ENCODE data around the gene SYT15B.
"Not testable (repeated sequence)": the region's sequence is repeated elsewhere in the genome, so short reads cannot be mapped to it uniquely, and the experiment has no call there.

The SYT15B gene

DNA sequence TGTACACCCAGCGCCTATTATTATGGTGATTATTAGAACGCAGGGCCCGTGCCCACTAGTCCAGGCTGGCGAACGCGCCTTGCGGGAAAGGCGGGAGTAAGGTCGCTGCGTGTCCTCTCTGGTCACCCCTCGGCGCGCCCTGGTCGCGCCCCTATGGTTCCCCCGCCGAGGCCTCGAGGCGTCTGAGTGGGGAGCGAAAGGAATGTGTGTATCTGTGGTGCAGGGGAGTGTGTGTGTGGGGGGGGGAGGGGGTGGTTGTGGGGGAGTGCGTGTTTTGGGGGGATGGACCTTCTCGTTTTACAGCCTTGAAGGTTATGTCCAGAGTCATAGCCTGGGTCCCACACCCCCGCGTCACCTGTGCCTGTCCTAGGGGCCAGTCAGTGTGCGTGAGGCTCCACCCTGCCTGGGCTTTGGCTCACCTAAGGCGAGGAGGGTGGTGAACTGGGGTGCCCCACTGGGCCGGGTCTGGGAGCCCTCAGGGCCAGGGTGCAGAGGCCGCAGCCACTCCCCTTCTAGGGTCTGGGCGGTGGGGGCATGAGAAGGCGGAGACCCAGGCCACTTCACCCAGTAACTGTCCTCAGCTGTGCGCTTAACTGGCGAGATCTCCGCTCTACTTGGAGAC lies at the start of gene SYT15B:
Gene SYT15B, minus strand, starts transcription at position 39 of the 622 bp plus-strand sequence. CDS start 952 bp downstream, outside the sequence.
- not testable (repeated sequence) for H3K4me1 ChIP-seq (ENCODE audit: insufficient read depth, insufficient read length); H3K9me3 ChIP-seq (ENCODE audit: insufficient read depth, low read length); H3K27me3 ChIP-seq (ENCODE audit: insufficient read depth, insufficient read length); H3K9ac ChIP-seq (ENCODE audit: insufficient read length, low read depth); DNase-seq (ENCODE audit: low read depth, low spot score); H3K4me3 ChIP-seq (ENCODE audit: insufficient read length, low read depth); H3K36me3 ChIP-seq (ENCODE audit: insufficient read depth, insufficient read length, low read length)

DNA sequence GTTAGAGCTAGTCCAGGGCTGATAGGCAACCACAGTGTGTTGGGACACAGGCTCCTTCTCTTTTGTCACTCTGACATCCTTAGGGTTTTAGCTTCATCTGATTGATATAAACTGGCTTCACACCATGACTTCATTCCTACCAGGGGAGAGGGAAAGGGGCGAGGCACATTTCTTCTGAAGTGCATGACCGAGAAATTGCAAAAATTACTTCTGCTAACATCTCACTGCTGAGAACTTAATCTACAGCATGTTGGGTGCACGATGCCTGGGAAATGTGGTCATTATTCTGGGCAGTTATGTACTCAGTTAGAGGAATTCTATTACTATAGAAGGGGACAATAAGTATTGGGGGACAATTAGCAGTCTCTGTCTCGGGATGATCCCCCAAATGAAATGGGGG lies 16.2 kb upstream of the SYT15B start:
- H3K4me1 ChIP-seq (ENCODE audit: insufficient read depth, insufficient read length); H3K27me3 ChIP-seq (ENCODE audit: insufficient read depth, insufficient read length); H3K4me3 ChIP-seq (ENCODE audit: insufficient read length, low read depth); H3K36me3 ChIP-seq (ENCODE audit: insufficient read depth, insufficient read length, low read length); DNase-seq (ENCODE audit: low read depth, low spot score); H3K9ac ChIP-seq (ENCODE audit: insufficient read length, low read depth); H3K9me3 ChIP-seq (ENCODE audit: insufficient read depth, low read length): not testable (repeated sequence)

DNA sequence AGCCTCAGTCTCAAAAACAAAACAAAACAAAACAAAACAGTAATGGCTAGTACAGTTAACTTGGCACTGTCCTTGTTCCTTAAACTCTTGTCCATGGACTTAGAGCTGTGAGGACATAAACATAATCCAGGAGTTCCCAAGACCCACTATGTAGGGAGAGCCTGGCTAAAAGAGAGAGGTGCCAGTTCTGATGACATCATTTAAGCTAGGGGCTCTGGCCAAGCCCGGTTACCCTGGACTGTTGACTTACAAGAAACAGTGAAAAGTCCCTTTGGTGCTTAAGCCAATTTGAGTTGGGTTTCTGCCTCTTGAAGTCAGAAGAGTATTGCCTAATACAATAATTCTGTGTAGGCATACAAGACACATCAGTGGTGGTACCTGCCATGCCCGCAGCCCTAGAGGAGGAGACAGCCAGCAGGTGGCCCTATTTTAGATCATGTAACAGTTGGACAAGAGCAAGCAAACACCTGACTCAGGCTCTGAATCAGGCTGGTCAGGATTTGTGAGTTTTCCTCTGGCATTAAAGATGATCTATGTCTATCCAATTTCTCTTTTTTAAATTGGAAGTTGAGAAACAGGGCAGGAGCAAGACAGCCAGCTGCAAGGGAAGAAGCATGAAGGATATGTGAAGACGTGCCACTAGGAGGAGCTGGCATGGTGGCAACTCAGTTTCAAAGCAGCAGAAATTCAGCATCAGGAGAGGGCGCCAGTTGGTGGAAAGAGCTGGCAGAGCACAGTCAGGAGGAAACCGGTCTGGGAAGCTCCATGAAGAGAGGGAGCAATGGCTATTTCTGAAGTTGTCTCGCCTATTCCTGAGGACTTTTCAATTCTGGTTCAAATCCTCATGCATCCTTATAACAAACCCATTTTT lies 12.2 kb upstream of the SYT15B start:
- H3K4me1 ChIP-seq (ENCODE audit: insufficient read depth, insufficient read length); H3K9ac ChIP-seq (ENCODE audit: insufficient read length, low read depth); H3K36me3 ChIP-seq (ENCODE audit: insufficient read depth, insufficient read length, low read length); H3K4me3 ChIP-seq (ENCODE audit: insufficient read length, low read depth); H3K27me3 ChIP-seq (ENCODE audit: insufficient read depth, insufficient read length); H3K9me3 ChIP-seq (ENCODE audit: insufficient read depth, low read length): not testable (repeated sequence)
- peak; percentile 30 for DNase-seq (ENCODE audit: low read depth, low spot score)

DNA sequence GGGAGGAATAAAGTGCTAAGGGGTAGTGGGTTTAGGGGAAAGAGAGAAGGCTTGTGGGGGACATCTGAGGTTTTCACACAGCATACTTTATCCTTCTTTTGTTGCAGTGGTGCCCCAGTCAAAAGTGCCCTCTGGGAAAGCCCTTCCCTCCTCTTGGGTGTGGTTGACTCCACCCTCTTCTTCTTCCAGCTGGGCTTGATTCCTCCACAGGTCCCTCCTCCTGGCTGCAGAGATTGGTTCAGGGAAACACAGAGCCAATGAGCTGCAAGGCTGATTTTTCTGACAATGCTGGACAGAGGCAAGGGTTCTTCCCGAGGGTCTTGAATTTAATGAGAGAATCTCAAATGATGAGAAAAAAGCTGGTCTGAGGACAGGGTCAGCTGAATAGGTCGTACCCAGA lies 7.4 kb upstream of the SYT15B start:
- not testable (repeated sequence) for H3K9ac ChIP-seq (ENCODE audit: insufficient read length, low read depth); H3K4me1 ChIP-seq (ENCODE audit: insufficient read depth, insufficient read length); H3K9me3 ChIP-seq (ENCODE audit: insufficient read depth, low read length); DNase-seq (ENCODE audit: low read depth, low spot score); H3K27me3 ChIP-seq (ENCODE audit: insufficient read depth, insufficient read length); H3K36me3 ChIP-seq (ENCODE audit: insufficient read depth, insufficient read length, low read length); H3K4me3 ChIP-seq (ENCODE audit: insufficient read length, low read depth)

DNA sequence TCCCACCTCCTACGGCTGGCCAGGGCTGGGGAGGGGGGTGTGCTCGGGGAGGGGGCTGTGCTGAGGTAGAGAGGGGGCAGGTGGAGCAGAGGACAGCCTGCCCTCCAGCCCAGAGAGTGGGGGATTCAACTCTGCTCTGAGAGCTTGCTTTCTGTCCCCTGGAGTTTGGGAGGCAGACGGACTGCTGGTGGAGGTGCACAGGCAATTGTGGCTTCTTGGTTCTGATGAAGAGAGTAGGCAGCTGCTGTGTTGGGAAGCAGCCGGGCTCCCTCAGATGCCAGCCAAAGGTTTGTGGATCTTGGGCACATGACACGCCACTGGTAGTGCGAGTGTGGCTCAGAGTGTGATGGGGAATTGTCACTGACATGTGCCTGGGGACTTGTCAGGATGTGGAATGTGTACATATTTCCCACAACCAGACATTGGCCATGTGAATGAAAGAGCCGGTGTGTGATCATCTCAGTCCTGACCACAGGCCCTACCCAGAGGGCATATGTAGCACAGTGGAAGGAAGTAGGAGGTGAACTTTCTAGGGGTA lies 5.3 kb upstream of the SYT15B start:
- H3K9me3 ChIP-seq (ENCODE audit: insufficient read depth, low read length); H3K9ac ChIP-seq (ENCODE audit: insufficient read length, low read depth); H3K36me3 ChIP-seq (ENCODE audit: insufficient read depth, insufficient read length, low read length); DNase-seq (ENCODE audit: low read depth, low spot score); H3K4me3 ChIP-seq (ENCODE audit: insufficient read length, low read depth); H3K27me3 ChIP-seq (ENCODE audit: insufficient read depth, insufficient read length); H3K4me1 ChIP-seq (ENCODE audit: insufficient read depth, insufficient read length): not testable (repeated sequence)

DNA sequence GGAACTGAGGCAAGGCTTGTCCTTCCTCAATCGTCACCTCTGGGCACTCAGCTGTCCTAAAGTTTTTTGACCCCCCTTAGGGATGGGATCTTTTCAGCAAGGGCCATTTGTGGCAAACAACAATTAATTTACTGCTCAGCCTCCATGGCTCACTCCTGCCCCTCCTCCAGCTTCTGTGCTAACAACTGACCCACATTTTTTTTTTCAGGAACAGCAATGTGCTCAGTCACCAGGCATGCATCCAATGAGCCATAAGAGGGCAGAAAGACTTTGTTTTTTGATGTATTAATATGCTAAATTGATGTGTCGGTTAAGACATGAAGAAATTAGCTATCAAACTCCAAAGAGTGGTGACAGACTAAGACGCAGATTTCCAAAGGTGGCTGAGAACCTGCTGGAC lies 4.7 kb upstream of the SYT15B start:
- not testable (repeated sequence) for H3K36me3 ChIP-seq (ENCODE audit: insufficient read depth, insufficient read length, low read length); H3K27me3 ChIP-seq (ENCODE audit: insufficient read depth, insufficient read length); DNase-seq (ENCODE audit: low read depth, low spot score); H3K4me1 ChIP-seq (ENCODE audit: insufficient read depth, insufficient read length); H3K4me3 ChIP-seq (ENCODE audit: insufficient read length, low read depth); H3K9ac ChIP-seq (ENCODE audit: insufficient read length, low read depth); H3K9me3 ChIP-seq (ENCODE audit: insufficient read depth, low read length)

DNA sequence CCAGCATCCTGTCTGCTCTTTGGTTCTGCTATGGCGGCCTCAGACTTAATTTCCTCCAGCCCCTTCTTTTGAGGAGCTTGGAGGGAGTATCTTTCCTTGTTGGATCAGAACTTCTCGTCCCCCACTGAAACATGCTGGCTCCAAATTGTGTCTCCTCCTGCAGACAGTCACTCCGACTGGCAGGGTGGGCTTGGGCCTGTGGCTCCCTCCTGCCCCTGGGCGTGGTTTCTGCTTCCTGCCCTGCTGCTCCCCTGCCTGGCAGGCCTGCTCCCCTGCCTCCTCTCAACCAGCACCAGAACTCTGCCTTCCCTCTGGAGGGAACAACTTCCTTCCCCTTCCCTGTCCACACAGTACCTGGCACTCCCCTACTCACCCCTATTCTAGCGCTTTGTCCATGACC lies 3.8 kb upstream of the SYT15B start:
- not testable (repeated sequence) for DNase-seq (ENCODE audit: low read depth, low spot score); H3K9ac ChIP-seq (ENCODE audit: insufficient read length, low read depth); H3K9me3 ChIP-seq (ENCODE audit: insufficient read depth, low read length); H3K4me1 ChIP-seq (ENCODE audit: insufficient read depth, insufficient read length); H3K4me3 ChIP-seq (ENCODE audit: insufficient read length, low read depth); H3K27me3 ChIP-seq (ENCODE audit: insufficient read depth, insufficient read length); H3K36me3 ChIP-seq (ENCODE audit: insufficient read depth, insufficient read length, low read length)

DNA sequence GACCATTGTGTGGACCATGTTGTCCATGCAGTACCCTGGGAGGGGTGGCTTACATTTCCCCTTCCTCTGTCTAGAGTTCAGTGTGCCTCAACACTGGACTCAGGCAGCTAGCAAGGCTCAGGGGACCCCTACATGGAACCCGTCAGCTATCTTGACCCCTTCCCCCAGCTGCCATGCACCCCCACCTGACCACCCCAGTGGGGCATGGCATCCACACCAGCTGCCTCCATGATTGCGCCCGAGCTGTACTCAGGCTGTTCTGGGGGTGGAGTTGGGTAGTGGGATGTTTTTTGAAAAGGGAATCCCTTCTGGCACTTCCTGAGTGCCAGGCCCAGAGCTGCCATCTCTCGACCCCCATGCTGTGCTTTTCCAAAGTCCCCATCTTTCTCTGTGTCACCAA lies 1.8 kb upstream of the SYT15B start:
- not testable (repeated sequence) for H3K9ac ChIP-seq (ENCODE audit: insufficient read length, low read depth); H3K27me3 ChIP-seq (ENCODE audit: insufficient read depth, insufficient read length); H3K9me3 ChIP-seq (ENCODE audit: insufficient read depth, low read length); H3K36me3 ChIP-seq (ENCODE audit: insufficient read depth, insufficient read length, low read length); H3K4me1 ChIP-seq (ENCODE audit: insufficient read depth, insufficient read length); H3K4me3 ChIP-seq (ENCODE audit: insufficient read length, low read depth); DNase-seq (ENCODE audit: low read depth, low spot score)

DNA sequence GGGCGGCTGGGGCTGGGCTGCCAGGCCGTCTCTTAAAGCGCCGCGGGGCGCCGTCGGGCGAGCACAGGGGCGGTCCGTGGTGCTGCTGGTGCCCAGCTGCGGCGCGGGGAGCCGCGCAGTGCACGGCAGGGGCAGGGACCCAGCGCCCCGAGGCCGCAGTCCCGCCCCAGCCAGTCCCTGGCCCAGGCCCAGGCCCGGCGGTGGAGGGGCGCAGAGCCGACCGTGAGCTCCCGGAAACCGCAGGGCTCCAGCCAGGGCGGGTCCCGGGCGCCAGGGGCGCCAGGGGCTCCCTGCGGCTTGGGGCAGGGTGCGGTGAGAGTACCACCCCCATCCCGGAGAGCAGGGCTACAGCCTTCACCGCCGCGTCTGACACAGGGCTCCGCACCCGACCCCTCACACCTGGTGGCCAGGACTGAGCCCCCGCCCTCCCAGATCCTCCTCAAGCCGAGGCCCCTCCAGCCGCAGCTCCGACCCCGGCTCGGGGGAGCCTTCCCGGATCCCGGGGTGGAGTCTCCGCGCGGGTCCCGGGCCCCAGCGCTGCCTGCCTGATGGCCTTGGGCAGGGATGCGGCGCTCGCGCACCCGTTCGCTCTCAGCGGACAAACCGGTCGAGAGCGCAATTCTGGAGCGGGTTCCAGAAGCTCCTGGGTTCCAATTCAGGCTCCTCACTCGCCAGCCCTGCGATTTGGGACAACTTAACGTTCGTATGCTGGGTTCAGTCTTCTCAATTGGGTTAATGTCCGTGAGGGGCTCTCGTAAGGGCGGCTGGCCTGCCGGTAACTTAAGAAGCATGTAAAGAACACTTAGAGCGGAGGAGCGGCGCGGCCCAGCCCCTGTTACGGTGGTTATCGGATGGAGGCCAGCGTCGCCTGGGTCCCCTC lies 478 bp downstream of the SYT15B start:
- not testable (repeated sequence) for H3K9ac ChIP-seq (ENCODE audit: insufficient read length, low read depth); H3K36me3 ChIP-seq (ENCODE audit: insufficient read depth, insufficient read length, low read length); H3K9me3 ChIP-seq (ENCODE audit: insufficient read depth, low read length); H3K27me3 ChIP-seq (ENCODE audit: insufficient read depth, insufficient read length); H3K4me1 ChIP-seq (ENCODE audit: insufficient read depth, insufficient read length); DNase-seq (ENCODE audit: low read depth, low spot score); H3K4me3 ChIP-seq (ENCODE audit: insufficient read length, low read depth)

DNA sequence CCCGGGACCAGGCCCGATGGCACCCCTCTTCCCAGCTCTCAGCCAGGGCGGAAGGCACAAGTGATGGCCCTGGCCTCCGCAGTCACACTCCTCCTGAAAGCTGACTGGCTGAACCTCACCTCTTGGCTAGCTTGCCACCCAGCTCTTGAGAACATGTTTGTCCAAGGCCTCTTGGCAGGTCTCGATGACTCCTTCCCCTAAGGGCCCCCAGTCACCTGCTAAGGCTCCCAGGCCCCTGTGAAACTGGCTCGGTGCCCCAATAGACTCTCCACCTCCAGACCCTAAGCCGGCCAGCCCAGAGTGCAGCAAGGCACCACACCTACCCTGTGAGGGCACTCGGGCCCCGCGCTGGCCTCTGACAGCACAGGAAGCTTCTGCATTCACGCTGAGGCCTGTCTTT lies 4.5 kb downstream of the SYT15B start:
- not testable (repeated sequence) for H3K4me3 ChIP-seq (ENCODE audit: insufficient read length, low read depth); H3K9me3 ChIP-seq (ENCODE audit: insufficient read depth, low read length); H3K4me1 ChIP-seq (ENCODE audit: insufficient read depth, insufficient read length); H3K36me3 ChIP-seq (ENCODE audit: insufficient read depth, insufficient read length, low read length); H3K27me3 ChIP-seq (ENCODE audit: insufficient read depth, insufficient read length); H3K9ac ChIP-seq (ENCODE audit: insufficient read length, low read depth); DNase-seq (ENCODE audit: low read depth, low spot score)

DNA sequence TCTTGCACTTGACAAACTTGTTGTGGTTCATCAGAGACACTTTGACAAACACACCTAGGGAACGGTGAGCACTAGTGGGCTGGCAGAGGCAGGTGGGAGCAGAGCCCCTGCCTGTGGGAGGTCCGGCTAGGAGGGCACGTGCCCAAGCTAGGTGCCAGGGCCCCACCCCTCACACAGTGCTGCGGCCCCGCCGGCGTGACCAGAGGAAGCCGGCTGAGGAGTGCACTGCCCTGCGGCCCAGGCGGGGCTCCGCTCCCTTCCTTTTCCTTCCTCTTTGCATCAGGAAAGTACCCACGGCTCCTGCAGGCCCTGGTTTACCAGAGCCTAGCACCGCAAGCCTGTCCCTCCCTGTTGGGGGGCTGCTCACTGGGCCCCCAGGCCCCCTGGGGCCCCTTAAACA lies 7.2 kb downstream of the SYT15B start:
- not testable (repeated sequence) for H3K36me3 ChIP-seq (ENCODE audit: insufficient read depth, insufficient read length, low read length); H3K9ac ChIP-seq (ENCODE audit: insufficient read length, low read depth); H3K9me3 ChIP-seq (ENCODE audit: insufficient read depth, low read length); DNase-seq (ENCODE audit: low read depth, low spot score); H3K27me3 ChIP-seq (ENCODE audit: insufficient read depth, insufficient read length); H3K4me3 ChIP-seq (ENCODE audit: insufficient read length, low read depth); H3K4me1 ChIP-seq (ENCODE audit: insufficient read depth, insufficient read length)
